NCI-H1048 (cell line): ENCODE data around the gene SHC1.

Experiments used
- DNase-seq: peaks from one replicate; lab custom pipeline; 2025; lab: John Stamatoyannopoulos, UW

Gene SHC1

DNA sequence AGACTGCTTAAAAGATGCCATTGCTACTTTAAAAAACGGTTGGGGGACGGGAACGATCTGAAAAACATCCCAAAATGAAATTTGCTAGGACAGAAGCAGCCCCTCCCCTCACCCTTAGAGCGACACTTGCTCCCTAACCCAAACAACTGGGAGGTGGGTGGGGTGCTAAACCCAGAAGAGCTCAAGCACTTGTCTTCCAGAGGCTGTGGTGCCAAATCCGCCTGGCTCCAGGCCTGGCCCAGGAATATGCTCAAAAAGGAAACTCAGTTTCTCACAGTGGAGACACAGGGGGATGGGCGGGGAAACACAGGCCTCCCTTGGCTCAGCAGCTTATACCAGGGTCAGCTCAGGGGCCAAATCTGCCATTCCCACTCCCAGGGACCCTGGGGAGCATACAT, 14.0 kb downstream of the SHC1 start:
- DNase-seq: no peak

DNA sequence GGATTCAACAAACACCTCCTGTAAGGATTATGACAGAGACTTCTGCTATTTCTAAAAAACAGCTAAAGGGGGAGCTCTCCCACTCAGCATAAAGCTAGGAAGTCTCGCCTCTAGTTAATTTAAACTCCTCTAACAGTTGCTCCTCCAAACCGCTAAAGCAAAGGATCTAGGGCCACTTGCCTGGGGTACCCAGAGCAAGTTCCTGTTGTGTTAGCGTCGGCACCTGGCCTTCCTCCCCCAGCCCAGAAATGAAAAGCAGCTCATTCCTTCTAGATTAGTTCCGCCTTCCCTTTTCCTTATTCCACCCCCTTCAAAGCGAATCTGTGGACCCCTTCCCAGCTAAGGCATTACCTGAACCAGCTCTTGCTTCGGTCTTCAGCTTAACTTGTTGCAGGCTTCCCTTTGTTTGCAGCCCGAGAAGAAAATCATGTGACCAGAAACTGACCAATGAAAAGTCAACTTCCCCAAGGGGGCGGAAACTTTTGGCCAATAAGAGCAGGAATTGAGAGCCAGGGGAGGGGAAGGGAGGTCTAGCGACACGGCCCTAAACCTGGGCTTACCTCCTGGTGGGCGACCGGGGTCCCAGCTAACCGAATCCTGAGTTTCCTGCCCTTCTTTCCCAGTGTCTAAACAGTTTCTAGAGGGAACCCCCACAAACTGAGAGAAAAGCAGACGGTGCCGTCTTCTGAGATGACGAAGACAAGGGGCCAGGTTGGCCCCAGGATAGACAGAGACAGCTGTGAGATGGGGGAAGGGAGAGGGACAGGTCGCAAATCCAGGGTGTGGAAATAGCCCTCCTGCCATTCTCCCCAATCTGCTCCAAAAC, 14.6 kb downstream of the SHC1 start, which contains the start of gene PBXIP1:
Gene PBXIP1 (minus strand): TSS at position 382 of the 826 bp plus-strand sequence. CDS start 2,378 bp downstream, outside the sequence.
- DNase-seq: peak; percentile 89

DNA sequence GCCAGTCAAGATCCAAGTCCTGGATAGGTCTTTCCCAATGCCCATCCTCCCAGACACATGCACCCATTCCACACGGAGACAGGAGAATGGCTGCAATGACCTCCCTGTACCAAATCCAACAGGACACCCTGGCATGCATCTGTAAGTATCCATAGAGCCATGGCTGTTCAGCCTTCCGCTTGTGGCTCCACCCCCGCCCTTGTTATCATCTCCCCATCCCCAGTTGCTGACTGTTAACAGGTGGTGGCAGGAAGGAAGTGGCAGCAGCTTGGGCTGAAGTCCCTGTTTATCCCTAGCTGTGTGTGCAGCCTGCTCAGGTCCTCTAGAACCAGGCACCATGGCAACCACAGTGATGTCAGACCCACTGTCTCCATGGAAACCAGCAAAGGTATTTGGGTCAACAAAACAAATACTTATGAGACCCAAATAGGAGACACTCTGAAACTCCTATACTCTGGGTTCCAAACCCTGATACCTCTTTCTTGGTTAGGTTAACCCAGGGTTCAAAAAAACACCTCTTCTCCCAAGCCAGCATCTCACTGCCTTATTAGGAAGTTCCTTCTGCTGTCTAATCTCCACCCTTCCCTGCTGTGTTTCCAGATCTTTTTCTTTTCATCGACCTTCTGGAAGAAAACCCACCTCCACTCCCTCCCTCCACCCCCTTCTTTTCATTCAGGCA, 15.4 kb downstream of the SHC1 start:
- no peak for DNase-seq

DNA sequence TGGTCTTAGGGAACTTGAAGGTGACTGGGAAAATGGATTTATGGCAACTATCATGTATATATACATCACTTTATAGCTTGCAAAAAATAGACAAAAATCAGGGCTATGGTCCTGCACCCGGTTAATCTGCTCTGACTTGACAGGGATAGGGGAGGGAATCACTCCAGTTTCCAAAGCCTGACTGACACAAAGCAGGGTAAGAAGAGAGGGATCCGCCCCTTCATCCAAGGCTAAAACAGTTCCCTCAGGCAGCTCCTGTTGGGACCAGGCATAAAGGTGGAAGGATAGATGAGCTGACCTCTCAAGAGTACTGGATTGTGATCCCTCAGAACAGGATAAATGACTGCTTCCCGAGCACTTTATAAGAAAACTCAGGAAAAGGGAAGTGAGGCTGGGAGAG, 16.0 kb downstream of the SHC1 start:
- DNase-seq: no peak

DNA sequence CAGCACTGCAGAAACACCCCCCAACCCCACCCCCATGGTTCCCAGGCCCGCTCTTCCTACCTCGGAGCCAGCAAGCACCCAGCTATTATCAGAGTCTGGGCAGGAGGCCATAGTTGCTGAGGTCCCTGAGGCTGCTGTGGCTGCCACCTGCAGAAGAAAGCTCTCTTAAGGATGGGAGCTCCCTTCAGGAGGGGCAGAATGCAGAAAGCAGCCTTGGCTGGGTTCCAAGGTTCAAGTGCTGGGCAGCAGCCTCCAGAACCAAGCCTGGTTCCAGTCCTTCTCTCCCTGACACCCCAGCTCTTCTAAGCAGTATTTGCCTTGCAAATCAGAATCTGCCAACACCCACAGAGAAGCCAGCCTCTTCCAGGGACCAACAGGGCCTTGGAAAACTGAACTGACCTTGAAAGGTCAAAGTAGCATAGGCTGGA, 16.9 kb downstream of the SHC1 start:
- DNase-seq: no peak

DNA sequence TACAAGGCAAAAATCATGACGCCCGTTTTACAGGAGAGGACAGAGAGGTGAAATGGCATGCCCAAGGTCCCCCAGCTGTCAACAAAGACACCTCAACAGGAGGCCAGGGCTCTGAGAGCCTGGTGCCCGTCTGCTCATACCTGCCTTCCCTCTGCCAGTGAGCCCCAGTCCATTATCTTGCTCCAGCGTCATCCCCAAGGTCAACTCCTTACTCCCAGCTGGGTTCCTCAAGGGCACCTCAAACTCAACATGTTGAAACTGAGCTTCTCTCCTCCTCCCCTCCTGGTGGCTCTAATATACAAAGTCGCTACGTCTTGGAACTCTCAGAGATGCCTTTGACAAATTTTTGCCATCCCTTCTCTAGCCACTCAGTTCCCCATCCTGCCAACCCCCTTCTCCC, 17.9 kb downstream of the SHC1 start:
- no peak for DNase-seq

DNA sequence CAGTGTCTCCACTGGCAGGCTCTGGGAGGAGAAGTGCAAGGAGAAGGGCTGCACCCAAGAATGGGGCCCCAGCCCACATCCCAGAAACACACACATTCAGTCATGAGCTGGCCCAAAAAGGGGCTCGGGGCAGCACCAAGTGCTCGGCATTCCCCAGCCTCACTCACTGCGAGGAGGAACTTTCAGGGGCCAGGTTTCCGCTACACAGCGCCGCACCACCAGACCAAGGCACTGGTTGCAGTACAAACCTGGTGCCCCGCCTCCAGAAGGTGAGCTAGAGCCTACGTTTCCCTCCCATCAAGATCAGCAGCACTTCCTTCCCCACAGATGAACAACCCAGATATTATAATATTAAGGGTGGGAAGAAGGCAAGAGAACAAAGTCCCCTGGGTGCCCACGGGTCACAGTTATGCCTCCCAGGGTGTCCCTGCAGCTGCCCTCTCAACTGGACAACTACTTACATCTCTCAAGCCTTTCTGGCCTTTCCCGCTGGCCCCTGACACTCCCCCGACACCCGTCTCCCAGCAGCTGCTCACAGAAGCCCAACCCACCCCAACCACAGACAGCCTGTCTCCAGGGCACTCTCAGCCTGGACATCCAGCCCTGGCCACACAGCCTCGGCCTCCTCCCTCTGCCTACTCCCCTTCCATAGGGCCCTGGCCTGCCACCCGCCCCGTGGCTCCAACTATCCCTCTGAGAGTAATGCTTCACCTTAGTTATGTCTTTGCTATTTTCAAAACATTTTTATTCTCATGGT, 18.5 kb downstream of the SHC1 start:
- DNase-seq: no peak

DNA sequence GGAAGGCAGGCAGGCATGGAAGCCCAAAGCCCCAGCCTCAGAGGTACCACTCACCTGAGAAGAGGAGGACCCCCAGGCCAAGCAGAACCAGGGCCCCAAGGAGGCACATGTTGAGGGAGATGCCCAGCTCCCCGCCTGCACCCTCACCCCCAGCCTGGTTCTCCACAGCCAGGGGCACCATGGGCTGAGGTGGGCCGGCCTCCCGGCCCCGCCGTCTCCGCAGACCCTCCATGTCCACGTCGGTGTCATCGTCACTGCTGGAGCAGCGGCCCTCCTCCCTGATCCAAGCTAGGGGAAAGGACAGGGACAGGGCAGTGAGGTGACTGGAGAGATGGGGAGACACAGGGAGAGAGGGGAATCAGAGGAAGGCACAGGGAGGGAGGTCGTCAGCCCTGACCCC, 22.5 kb downstream of the SHC1 start:
- no peak for DNase-seq

DNA sequence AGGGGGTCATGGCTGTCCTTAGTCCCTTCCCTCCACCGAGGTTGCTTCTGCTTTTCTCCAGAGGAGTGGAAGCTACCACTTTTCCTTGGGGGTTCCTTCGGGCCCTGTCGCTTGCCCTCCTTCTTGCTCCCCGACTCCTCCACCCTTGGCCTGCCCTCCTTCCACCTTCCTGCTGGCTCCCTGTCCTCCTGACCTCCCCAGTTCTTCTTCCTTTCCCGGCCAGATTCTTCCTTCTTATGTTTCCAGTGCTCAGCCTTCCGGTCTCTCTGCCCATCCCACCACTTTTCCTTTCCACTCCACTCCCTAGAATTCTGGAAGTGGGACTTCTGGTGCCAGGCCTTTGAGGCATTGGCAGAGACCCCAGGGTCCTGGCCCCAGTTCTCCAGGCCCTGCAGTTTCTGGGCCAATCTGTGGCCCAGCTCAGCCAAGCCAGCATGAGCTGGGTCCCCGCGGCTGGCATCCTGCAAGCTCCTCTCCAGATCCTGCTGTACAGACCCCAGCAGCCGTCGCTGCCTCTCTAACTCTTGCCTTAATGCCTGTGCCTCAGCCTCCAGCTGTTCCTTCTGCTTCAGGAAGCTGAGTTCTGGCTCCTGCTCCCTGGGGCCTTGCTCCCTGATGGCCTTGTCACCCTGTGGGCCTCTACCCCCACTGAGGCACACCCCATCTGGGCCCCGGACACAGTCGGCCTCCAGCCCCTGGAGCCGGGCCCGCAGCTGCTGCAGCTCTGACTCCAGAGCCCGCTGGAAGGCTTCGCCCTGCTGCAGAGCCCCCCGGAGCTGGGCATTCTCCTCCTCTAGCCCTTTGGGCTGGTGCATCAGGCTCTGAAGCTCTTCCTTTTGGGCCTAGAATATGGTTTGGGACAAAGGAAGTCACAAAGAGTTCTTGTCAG, 24.3 kb downstream of the SHC1 start:
- DNase-seq: no peak

DNA sequence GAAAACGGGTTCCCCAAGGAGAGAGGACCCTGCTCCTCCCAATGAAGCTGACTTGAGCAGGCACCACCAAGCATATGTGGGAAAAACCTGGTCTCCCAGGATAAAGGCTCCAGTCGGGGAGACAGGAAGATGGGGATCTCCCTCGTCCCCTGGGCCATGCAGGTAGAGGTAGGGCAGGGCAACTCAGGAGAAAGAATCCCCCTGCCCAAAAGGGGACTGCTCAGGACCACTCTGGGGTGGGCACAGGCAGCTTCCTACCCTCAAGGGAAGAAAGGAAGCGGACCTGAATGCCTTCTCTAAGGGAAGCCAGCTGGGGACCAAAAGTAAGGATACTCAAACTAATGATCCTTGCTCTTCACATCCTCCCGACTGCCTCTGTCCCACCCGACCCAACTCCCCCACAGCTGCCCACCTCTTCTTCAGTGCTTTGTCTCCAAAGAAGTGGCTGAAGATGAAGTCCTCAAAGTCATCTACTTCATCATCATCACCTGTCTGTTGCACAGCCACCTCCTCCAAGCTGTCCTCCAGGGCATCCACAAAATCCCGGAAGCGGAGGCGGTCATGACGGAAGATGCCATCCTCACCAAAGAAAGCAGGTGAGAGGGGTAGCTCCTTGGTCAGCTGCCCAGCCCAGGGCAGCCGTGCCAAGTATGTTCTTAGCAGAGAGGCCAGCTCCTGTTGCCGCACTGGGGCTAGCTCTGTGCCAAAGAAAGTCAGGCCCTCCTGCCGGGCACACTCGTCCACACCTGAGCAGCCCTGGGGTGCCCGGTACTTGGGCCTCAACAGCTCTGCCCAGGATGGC, 25.2 kb downstream of the SHC1 start:
- DNase-seq: no peak

DNA sequence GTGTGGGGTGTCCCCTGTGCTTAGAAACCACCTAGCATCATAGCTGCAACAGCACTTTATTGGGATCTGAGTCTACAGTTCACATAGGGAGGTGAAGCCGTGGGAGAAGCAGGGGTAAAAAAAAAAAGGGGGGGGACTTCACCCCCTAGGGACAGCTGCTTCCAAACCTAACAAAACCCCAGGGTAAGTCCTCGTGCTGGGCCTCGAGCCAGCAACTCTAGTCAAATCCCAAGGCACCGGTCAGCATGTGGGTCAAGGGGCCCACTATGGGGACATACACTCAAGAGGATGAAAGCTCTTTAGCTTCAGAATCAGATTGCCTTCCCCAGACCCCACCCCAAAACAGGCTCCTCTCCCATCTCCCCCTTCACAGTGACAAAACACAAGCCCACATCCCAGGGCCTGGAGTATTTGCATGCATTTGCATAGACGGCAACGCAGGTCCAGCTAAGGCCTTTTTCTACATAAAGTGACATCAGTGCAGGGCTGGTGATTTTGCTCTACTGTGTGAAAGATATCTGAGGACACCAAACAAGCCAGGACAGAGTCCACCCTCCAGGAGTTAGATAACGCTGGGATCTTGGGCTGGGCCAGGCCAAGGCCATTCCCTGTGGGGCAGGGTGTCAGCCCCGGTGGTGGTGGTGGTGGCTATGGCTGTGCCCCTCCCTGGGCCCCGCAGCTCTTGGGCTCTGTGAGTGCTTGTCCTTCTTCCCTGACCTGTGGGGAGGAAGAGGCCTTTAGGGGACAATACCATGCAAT, 26.0 kb downstream of the SHC1 start:
- DNase-seq: peak; percentile 45

DNA sequence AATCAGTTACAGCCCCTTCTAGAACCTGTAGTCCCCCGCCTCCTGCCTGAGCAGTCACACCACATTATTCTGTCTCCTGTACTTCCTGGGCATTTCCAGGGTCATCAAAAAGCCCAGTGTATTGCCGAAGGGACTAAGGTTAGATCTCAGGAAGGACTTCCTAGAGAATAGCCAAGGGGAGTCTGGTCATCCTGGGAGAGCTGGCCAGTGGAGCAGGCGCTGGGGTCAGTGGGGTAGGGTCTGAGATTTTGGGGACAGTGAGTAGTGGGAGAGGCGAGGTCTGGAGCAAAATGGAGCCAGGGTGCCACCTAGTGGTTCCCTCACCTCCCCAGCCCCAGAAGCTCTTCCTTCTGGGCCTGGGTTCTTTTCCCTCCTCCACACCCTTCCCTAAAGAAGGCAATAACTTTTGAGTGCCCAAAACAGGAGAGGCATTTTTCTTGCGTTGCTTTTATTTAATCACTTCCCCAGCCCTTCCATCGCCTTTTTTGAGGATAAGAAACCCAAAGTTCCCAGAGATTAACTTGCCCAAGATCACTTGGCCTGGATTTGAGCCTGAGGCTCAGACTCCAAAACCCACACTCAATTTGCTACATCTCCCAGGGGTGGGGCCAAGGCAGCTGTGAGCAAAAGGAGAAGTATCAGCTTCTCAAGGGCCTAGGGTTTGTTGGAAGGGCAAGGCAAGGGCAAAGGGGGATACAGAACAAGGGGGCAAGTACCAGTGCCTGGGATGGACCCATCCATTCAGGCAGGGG, 26.7 kb downstream of the SHC1 start:
- DNase-seq: no peak

DNA sequence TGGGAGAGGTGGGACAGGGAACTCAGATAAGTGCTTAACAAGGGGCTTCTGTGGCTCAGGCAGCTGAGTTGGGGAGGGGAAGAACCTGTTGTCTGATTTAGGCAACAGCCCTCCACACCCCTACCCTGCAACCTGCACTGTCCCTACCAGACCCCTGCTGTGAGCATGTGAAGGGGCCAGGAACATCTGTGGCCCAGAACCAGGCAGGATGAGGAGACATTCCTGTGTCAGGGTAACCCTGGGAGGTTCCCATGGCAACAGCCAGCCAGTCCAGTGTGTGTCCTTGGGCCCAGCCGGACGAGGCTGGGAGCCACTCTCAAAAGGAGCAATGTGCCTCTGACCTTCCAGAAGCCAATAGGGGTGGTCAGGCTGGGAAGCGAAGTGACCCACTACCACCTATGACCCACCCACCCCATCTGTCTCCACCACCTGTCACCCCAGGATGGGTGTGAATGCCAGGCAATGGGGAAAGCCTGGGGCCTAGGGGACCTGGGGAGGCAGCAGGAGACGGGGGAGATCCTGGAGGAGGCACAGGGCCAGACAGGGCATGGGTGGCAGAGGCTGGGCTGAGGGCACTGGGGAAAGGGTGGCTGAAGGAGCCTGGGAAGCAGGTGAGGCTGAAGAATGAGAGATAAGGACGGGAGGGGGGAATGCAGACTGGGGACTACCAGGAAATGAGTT, 29.1 kb downstream of the SHC1 start:
- no peak for DNase-seq

DNA sequence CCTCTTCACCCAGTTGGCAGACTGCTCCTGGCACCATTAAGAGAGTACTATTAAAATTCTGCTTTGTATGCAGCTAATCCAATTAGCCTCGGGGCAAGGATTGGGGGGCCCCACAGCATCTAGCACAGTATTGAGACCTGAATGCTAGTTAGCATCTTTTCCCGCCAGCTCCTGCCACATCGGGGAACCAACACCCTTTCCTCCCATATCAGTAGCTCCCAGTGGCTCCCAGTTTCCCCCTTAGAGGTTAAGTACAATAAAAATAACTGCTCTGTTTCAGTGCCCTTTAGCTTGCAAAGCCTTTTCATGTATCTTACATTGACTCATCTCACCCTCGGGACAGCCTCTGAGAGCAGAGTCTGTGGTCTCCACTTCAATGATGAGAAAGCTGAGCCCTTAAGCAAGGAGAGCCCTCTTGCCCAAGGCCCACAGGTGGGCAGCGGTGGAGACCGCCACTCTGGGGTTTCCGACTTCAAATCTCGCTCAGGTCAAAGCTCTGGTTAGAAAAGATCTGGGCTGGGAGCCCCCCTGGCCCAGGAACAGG, 29.8 kb downstream of the SHC1 start:
- DNase-seq: no peak

DNA sequence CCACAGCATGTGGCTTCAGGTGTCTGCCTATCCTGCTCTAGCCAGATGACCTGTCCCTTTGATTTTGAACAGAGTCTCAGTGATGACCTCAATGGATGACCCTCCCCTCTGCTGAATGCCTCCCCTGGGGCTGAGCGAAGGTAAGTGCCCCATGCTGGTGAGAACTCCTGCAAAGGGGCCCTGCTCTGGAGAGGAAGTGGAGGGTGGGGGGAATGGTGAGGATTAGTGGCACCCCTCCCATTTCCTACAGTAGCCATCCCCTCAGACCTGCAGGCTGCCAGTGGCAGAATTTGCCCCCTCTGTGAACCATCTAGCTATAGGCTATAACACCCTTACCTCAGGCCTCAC, 30.4 kb downstream of the SHC1 start:
- no peak for DNase-seq

DNA sequence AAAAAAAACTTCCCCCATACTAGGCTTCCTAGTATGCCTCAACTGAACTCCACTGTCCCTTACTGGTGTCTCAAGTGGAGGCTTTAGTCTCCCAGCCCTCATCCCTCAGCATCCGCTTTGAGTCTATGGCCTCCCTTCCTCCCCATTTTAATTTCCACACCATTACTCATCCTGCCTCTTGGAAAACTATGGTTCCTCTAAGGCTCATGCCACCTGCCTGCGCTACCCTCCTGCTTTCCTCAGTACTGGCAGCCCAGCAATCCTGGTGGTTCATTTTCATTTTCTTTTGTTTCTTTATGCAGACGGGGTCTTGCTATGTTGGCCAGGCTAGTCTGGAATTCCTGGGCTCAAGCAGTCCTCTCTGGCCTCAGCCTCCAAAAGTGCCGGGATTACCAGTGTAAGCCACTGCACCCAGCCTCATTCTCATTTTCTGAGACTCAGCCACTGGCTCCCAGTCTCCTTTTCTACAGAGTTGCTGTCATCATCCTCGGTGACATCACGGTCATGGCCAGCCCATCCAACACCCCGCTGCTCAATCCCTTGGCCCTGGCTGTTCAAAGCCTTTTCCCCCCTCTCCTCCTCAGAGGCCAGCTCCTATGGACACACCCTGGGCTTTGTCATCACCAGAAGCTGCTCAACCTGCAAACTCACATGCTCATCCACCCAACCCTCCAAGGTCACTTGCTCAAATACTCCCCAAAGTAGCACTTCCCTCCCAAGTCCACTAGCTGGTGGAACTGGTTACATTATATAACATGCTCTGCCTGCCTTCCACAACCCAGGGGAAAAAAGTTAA, 31.7 kb downstream of the SHC1 start:
- no peak for DNase-seq

DNA sequence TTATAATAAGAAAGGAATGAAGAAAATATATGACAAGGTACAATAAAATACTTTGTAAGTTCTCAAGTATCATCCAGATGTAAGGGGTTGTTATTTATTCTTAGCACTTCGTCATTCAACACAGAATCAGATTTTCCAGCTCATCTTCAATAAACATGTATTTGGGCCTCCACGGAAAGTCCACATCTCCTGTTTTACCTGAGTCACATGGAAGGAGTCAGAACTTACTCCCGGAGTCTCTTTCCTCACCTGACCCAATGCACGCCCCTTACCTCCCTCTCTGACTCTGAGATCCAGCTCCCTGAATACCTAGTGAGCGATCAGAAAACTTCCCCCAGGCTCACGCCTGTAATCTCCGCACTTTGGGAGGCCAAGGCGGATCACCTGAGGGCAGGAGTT, 32.6 kb downstream of the SHC1 start:
- DNase-seq: no peak
